Ishikawa (cell line): Measurements from ENCODE around the gene TRAPPC3.

Source experiments
- CEBPB ChIP-seq: IDR thresholded peaks from 2 replicates; pipeline ENCODE4 v1.6.1; 2012
- CREB1 ChIP-seq: IDR thresholded peaks from 2 replicates; pipeline ENCODE4 v1.6.1; 2012; ENCODE audit warnings: low read depth
- EP300 ChIP-seq: IDR thresholded peaks from 2 replicates; pipeline ENCODE4 v1.6.1; 2012; ENCODE audit warnings: borderline replicate concordance
- FOXM1 ChIP-seq: IDR thresholded peaks from 2 replicates; pipeline ENCODE4 v1.6.1; 2012; ENCODE audit warnings: low read depth, borderline replicate concordance
- MAX ChIP-seq: IDR thresholded peaks from 2 replicates; pipeline ENCODE4 v1.6.1; 2012
- RAD21 ChIP-seq: IDR thresholded peaks from 2 replicates; pipeline ENCODE4 v1.6.1; 2012; ENCODE audit warnings: low read depth
- TAF1 ChIP-seq: IDR thresholded peaks from 2 replicates; pipeline ENCODE4 v1.6.1; 2012; ENCODE audit warnings: low read depth, mild to moderate bottlenecking
- TCF12 ChIP-seq: IDR thresholded peaks from 2 replicates; pipeline ENCODE4 v1.6.1; 2012; ENCODE audit warnings: low read depth
- TEAD4 ChIP-seq: IDR thresholded peaks from 2 replicates; pipeline ENCODE4 v1.6.1; 2012
- USF1 ChIP-seq: IDR thresholded peaks from 2 replicates; pipeline ENCODE4 v1.6.1; 2012
- ZBTB7A ChIP-seq: IDR thresholded peaks from 2 replicates; pipeline ENCODE4 v1.6.1; 2012; ENCODE audit warnings: low read depth
- TF ChIP-seq, protein P1 (sequence below): IDR thresholded peaks from 2 replicates; pipeline ENCODE4 v1.6.1; 2012; ENCODE audit warnings: low read depth, mild to moderate bottlenecking

DNA sequence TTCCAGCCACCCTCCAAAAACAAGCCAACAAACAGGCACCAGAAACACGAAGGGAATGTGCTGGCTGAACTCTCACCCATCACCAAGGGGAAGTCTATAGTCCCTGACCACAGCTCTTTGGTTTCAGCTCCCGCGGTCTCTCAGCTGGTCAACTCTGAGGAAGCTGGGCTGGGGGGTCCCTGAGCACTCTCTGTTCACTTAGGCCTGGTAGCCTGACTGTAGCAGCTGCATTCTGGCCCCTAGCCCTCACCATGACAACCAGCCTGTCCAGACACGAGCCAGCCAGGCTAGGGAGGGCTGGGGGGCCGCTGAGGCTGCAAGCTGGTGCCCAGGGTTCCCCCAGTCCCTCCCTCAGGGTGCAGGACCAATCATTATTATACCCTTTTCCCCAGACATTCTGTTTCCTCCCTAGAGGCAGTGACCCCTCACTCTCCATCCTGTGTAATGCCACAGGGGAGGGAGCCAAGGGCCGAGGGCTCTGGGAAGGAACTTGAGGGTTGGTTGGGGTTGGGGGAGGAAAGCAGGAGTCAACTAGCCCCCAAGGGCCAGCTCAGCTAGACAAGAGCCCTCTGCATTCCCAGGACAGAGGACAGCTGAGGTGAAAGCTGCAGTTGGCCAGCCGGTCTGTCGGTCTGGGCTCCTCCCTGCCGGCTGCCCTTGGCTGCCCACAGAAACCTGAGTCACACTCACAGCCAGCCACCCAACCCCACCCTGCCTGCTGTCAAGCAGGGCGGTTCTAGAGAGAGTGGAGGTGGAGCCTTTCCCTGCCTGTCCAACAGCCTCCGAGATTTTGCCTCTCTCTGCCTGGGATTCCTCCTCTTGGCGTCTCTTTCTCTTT is 1.2 kb upstream of the TRAPPC3 start:
- 0 out of 2 replicates have a peak, but pooled peaks have one; percentile 29 for TF ChIP-seq TEAD4
- TF ChIP-seq, protein P1, sequence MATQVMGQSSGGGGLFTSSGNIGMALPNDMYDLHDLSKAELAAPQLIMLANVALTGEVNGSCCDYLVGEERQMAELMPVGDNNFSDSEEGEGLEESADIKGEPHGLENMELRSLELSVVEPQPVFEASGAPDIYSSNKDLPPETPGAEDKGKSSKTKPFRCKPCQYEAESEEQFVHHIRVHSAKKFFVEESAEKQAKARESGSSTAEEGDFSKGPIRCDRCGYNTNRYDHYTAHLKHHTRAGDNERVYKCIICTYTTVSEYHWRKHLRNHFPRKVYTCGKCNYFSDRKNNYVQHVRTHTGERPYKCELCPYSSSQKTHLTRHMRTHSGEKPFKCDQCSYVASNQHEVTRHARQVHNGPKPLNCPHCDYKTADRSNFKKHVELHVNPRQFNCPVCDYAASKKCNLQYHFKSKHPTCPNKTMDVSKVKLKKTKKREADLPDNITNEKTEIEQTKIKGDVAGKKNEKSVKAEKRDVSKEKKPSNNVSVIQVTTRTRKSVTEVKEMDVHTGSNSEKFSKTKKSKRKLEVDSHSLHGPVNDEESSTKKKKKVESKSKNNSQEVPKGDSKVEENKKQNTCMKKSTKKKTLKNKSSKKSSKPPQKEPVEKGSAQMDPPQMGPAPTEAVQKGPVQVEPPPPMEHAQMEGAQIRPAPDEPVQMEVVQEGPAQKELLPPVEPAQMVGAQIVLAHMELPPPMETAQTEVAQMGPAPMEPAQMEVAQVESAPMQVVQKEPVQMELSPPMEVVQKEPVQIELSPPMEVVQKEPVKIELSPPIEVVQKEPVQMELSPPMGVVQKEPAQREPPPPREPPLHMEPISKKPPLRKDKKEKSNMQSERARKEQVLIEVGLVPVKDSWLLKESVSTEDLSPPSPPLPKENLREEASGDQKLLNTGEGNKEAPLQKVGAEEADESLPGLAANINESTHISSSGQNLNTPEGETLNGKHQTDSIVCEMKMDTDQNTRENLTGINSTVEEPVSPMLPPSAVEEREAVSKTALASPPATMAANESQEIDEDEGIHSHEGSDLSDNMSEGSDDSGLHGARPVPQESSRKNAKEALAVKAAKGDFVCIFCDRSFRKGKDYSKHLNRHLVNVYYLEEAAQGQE = no peak
- no peak for TF ChIP-seq MAX
- no peak for TF ChIP-seq EP300
- TF ChIP-seq USF1 = no peak
- no peak for TF ChIP-seq CREB1
- TF ChIP-seq TCF12 = peak; percentile 68; the same call in 1 of the 2 replicates
- no peak for TF ChIP-seq RAD21
- no peak for TF ChIP-seq CEBPB
- no peak; the same call in 1 of the 2 replicates for TF ChIP-seq TAF1
- TF ChIP-seq ZBTB7A = no peak
- TF ChIP-seq FOXM1 = no peak
